Vagina (tissue), 2 donors: ENCODE measurements around the gene PPIB. TPM values are rescaled to one million over a fixed set of nuclear protein-coding genes. Genes with fewer than 3 reads are reported as not detected.
"Not testable (repeated sequence)": the region's sequence is repeated elsewhere in the genome, so short reads cannot be mapped to it uniquely, and the experiment has no call there.

Experiments
- DNase-seq, 2 donors: peaks; one replicate each; pipeline ENCODE4 v3.0.0-alpha.2; 2017; ENCODE audit errors: extremely low spot score in 2 of 2
- H3K27ac ChIP-seq: fragments of 200-600 bp; sonication (generic); one replicate; pipeline ENCODE4 v1.5.1; 2019
- H3K27me3 ChIP-seq: fragments of 200-600 bp; sonication (generic); one replicate; pipeline ENCODE4 v1.5.1; 2019
- H3K36me3 ChIP-seq, 2 donors: fragments of 200-600 bp; sonication (generic); one replicate each; pipeline ENCODE4 v1.5.1; 2017 to 2019
- H3K4me1 ChIP-seq: fragments of 200-600 bp; sonication (generic); one replicate; pipeline ENCODE4 v1.5.1; 2019
- H3K4me3 ChIP-seq, 2 donors: fragments of 200-600 bp; sonication (generic); 1 replicate in 1 of 2; 2 replicates in 1 of 2; pipeline ENCODE4 v1.5.1; 2016 to 2019
- H3K9me3 ChIP-seq: fragments of 200-600 bp; sonication (generic); one replicate; pipeline ENCODE4 v1.5.1; 2019
- POLR2A ChIP-seq, 2 donors: fragments of 450-650 bp; IDR thresholded peaks; one replicate each; pipeline ENCODE4 v1.6.1; 2017; ENCODE audit warnings: antibody characterized with exemption in 2 of 2, mild to moderate bottlenecking in 2 of 2, moderate library complexity in 2 of 2
- POLR2AphosphoS5 ChIP-seq, 2 donors: sonication (generic); formaldehyde crosslinking; IDR thresholded peaks; one replicate each; pipeline ENCODE4 v1.9.0; 2017; ENCODE audit warnings: antibody characterized with exemption in 2 of 2, mild to moderate bottlenecking in 2 of 2, low read depth in 1 of 2; ENCODE audit not compliant: insufficient read depth in 1 of 2
- intact Hi-C: fragments of 100-400 bp; cut with DNase I; formaldehyde crosslinking; loops from one replicate; pipeline ENCODE4 v1.15.1; 2023
- total RNA-seq: library from RNA; depleted of rRNA; stranded (reverse); fragments of >200 nt; gene quantifications from one replicate; pipeline ENCODE4 v1.2.3, GENCODE V29; 2016
- TF ChIP-seq, protein P1 (sequence below), 3 experiments: fragments of 450-650 bp in 2 of 3; fragments of 200-600 bp in 1 of 3; sonication (generic) in 1 of 3; IDR thresholded peaks; one replicate each; pipeline ENCODE4 v1.5.1; 2017 to 2019; ENCODE audit warnings: antibody characterized with exemption in 3 of 3, mild to moderate bottlenecking in 2 of 3, moderate library complexity in 2 of 3

Gene PPIB
- total RNA-seq, 1 donor from 2014 or later: 451 TPM

DNA sequence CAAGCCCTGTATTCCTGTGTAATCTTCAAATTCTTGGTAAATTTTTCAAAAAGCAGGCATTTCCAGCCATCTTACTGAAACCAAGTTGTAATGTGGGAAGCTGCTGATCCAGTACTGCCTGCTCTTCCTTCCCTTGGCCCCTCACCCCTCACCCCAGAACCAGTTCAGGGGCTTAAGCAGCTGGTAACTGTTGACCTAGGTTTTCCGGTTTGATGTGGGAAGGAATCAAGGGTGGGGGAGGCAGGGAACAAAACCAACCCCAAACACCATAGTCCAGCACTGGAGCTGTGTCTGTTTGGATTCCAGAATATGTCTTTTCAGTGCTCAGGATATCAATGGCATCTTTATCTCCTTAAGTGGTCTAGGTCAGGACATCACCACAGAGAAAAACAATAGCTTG lies 40.4 kb downstream of the PPIB start:
- intact Hi-C loops: loop anchor here (5.0 kb wide), 1 partner anchor 180 kb away; no protein-coding TSS in a partner anchor
- no peak overlapping the region for H3K4me3 ChIP-seq
- no peaks in the 10 kb centered on the region for H3K9me3 ChIP-seq
- H3K4me1 ChIP-seq: no peaks in the 10 kb centered on the region
- no peaks in the 10 kb centered on the region for H3K27me3 ChIP-seq
- DNase-seq: no peak
- no peak for TF ChIP-seq POLR2AphosphoS5 (IDR thresholded peaks at IDR 0.05; ENCODE audit: insufficient read depth in 1 of 2, low read depth in 1 of 2)
- no peak for TF ChIP-seq POLR2A (IDR thresholded peaks at IDR 0.05)
- TF ChIP-seq, protein P1, sequence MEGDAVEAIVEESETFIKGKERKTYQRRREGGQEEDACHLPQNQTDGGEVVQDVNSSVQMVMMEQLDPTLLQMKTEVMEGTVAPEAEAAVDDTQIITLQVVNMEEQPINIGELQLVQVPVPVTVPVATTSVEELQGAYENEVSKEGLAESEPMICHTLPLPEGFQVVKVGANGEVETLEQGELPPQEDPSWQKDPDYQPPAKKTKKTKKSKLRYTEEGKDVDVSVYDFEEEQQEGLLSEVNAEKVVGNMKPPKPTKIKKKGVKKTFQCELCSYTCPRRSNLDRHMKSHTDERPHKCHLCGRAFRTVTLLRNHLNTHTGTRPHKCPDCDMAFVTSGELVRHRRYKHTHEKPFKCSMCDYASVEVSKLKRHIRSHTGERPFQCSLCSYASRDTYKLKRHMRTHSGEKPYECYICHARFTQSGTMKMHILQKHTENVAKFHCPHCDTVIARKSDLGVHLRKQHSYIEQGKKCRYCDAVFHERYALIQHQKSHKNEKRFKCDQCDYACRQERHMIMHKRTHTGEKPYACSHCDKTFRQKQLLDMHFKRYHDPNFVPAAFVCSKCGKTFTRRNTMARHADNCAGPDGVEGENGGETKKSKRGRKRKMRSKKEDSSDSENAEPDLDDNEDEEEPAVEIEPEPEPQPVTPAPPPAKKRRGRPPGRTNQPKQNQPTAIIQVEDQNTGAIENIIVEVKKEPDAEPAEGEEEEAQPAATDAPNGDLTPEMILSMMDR (IDR thresholded peaks at IDR 0.05): no peak
- H3K27ac ChIP-seq: no peak overlapping the region
- peaks cover 0 to 85% of the 10 kb centered on the region in 2 donors for H3K36me3 ChIP-seq

DNA sequence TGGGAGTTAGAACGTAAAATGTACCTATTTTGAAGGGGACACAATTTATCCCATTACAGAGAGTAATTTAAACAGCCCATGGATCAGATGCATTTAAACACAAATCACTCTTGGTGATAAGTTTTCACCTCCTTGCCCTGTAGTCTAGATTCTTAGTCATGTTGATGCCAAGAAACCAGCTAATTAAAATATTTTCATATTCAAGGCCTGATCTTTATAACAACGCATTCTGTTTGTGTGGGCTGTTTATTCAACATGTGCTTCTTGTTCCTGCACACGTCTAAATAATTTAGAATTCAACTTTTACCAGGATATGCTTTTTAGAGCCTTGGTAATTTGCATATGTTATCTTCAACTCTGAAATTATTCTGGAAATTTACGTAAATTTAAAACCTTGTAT lies 41.2 kb downstream of the PPIB start:
- intact Hi-C loops: loop anchor here (5.0 kb wide), 1 partner anchor 181 kb away; no protein-coding TSS in a partner anchor
- Histone ChIP-seq H3K4me1 (no peaks in the 10 kb centered on the region), H3K27ac (no peak overlapping the region), H3K36me3 (peaks cover 0 to 83% of the 10 kb centered on the region in 2 donors), H3K4me3 (no peak overlapping the region), H3K9me3 (no peaks in the 10 kb centered on the region), H3K27me3 (no peaks in the 10 kb centered on the region)
- TF ChIP-seq, protein P1 (IDR thresholded peaks at IDR 0.05): no peak
- TF ChIP-seq POLR2AphosphoS5 (IDR thresholded peaks at IDR 0.05; ENCODE audit: insufficient read depth in 1 of 2, low read depth in 1 of 2) (no peak), POLR2A (IDR thresholded peaks at IDR 0.05) (no peak)
- DNase-seq: no peak

DNA sequence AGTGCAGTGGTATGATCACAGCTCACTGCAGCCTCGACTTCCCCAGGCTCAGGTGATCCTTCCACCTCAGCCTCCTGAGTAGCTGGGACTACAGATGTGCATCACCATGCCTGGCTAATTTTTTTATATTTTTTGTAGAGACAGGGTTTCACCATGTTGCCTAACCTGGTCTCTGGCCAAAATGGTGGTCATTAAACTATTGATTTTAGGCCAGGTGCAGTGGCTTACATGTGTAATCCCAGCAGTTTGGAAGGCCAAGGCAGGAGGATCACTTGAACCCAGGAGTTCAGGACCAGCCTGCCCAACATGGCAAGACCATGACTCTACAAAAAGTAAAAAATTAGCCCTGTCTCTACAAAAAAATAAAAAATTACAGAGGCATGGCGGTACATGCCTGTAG lies 42.5 kb downstream of the PPIB start:
- peaks cover 0 to 70% of the 10 kb centered on the region in 2 donors for H3K36me3 ChIP-seq
- intact Hi-C loops: loop anchor here (5.0 kb wide), 1 partner anchor 182 kb away; no protein-coding TSS in a partner anchor
- H3K27ac ChIP-seq, H3K27me3 ChIP-seq, H3K9me3 ChIP-seq, DNase-seq, H3K4me1 ChIP-seq, H3K4me3 ChIP-seq: not testable (repeated sequence)

DNA sequence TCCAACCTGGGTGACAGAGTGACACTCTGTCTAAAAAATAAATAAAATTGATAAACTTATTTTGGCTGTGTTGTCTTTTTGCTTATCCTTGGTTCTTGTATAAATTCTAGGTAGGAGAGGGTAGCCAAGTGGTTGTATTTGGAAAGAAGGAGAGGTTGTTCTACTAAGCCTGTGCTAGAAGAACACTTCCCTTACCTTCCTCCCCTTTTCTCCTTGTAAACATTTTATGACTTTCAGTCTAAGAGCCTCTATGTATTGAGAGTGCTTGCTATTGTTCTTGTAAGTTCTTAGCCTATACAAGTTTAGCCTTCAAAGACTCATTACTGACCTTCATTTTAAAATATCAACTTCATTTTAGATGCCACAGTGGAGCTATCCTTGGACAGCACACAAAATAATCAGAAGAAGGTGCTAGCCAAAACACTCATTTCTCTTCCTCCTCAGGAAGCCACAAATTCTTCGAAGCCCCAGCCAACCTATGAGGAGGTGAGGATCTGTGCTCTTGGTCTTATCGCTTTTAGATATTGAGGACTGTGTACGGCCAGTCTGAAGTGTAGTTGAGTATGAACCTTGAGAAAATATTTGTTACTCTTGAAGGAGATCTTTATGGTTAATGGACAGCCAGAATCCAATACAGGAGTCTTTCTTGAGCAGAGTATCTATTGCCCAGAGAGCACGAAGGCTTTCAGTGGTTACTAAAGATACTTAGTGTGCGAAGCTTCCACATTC lies 44.9 kb downstream of the PPIB start:
- intact Hi-C loops: no loop called here
- Histone ChIP-seq H3K9me3 (no peaks in the 10 kb centered on the region), H3K4me3 (no peak overlapping the region), H3K36me3 (peaks cover 0 to 72% of the 10 kb centered on the region in 2 donors), H3K27ac (no peak overlapping the region), H3K27me3 (no peaks in the 10 kb centered on the region), H3K4me1 (no peaks in the 10 kb centered on the region)
- no peak for TF ChIP-seq POLR2A (IDR thresholded peaks at IDR 0.05)
- TF ChIP-seq, protein P1 (IDR thresholded peaks at IDR 0.05): no peak
- TF ChIP-seq POLR2AphosphoS5 (IDR thresholded peaks at IDR 0.05; ENCODE audit: insufficient read depth in 1 of 2, low read depth in 1 of 2): no peak
- DNase-seq: no peak

DNA sequence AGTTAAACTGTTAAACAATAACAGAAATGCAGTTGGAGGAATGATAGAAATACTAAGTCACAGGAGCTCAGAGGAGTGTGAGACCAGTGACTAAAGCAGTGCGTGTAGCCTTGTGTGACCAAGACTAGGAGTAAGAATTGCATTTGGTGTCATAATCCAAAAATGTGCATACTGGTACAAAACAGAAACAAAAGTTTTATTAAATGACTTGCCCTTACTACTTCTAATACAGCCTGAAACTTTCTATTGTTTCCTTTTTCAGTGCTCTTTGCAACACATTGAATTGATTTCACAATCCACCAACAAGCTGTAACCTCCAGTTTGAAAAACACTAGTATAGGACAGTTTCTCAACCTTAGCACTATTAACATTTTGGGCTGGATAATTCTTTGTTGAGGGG lies 49.9 kb downstream of the PPIB start:
- Histone ChIP-seq H3K4me1 (peaks cover 28% of the 10 kb centered on the region), H3K27me3 (no peaks in the 10 kb centered on the region), H3K4me3 (no peak overlapping the region), H3K27ac (no peak overlapping the region), H3K36me3 (peaks cover 0 to 29% of the 10 kb centered on the region in 2 donors), H3K9me3 (no peaks in the 10 kb centered on the region)
- DNase-seq: no peak
- intact Hi-C loops: no loop called here
- TF ChIP-seq, protein P1 (IDR thresholded peaks at IDR 0.05): no peak
- TF ChIP-seq POLR2A (IDR thresholded peaks at IDR 0.05) (no peak), POLR2AphosphoS5 (IDR thresholded peaks at IDR 0.05; ENCODE audit: insufficient read depth in 1 of 2, low read depth in 1 of 2) (no peak)
